Prostate gland (tissue), 2 donors: ENCODE measurements around the gene ABLIM1.

ENCODE experiments used
- CTCF ChIP-seq, 4 experiments: fragments of 200-600 bp in 2 of 4; fragments of 450-650 bp in 2 of 4; sonication (generic) in 2 of 4; IDR thresholded peaks; 1 replicate in 3 of 4; 2 replicates in 1 of 4; pipeline ENCODE4 v1.5.1; 2016 to 2019; ENCODE audit warnings: antibody characterized with exemption in 4 of 4, mild to moderate bottlenecking in 2 of 4, moderate library complexity in 2 of 4
- POLR2A ChIP-seq: fragments of 450-650 bp; IDR thresholded peaks from one replicate; pipeline ENCODE4 v1.6.1; 2016; ENCODE audit warnings: antibody characterized with exemption, mild to moderate bottlenecking
- POLR2AphosphoS5 ChIP-seq: sonication (generic); formaldehyde crosslinking; IDR thresholded peaks from one replicate; pipeline ENCODE4 v1.6.1; 2017; ENCODE audit warnings: antibody characterized with exemption

- no peak for TF ChIP-seq CTCF (IDR thresholded peaks at IDR 0.05)
- no peak for TF ChIP-seq POLR2A
- no peak for TF ChIP-seq POLR2AphosphoS5
Measured at GRCh38 chr10:114609518-114610426, 48.3 kb downstream of the ABLIM1 start.
